ENCODE data around the gene UBR1. TPM values are rescaled to one million over a fixed set of nuclear protein-coding genes. Genes with fewer than 3 reads are reported as not detected.
"Not testable (repeated sequence)": the region's sequence is repeated elsewhere in the genome, so short reads cannot be mapped to it uniquely, and the experiment has no call there.

UBR1 gene
- total RNA-seq, 2 donors from 2014 or later = 27.2 to 28.0 TPM

GRCh38 chr15:43133430-43134156 is 27.8 kb upstream of the UBR1 start, which contains the start of gene TMEM62:
TMEM62 (plus strand) TSS chr15:43133586; CDS start chr15:43133803, 217 bp downstream.
- TF ChIP-seq POLR2A (IDR thresholded peaks at IDR 0.05) (peak; percentile 84), POLR2AphosphoS5 (IDR thresholded peaks at IDR 0.05) (peak; percentile 83), CTCF (IDR thresholded peaks at IDR 0.05) (peak in 1 of 4 experiments; percentile 21)
- Histone ChIP-seq H3K27ac (peak within 1 kb of the TSS; percentile 73 to 76), H3K4me1 (replicated peaks) (peaks cover 3% of the 10 kb centered on the region), H3K4me3 (peak within 1 kb of the TSS; percentile 75 to 81), H3K27me3 (replicated peaks; ENCODE audit: insufficient read depth) (no peaks in the 10 kb centered on the region), H3K9me3 (no peaks in the 10 kb centered on the region), H3K36me3 (no peaks in the 10 kb centered on the region)
- intact Hi-C loops (cut with DNase I) = loop anchor here (5.0 kb wide), 1 partner anchor 54 kb away; the partner anchor contains the start of gene CCNDBP1
- DNase-seq (ENCODE audit: low spot score) = peak; percentile 69
- under 1% methylated on average over 55 of the region's 66 CpGs for WGBS

GRCh38 chr15:43132830-43133429 is 27.1 kb upstream of the UBR1 start:
- 40% methylated on average over 20 of the region's 20 CpGs for WGBS
- no peak for DNase-seq (ENCODE audit: low spot score)
- no peaks in the 10 kb centered on the region for H3K36me3 ChIP-seq
- intact Hi-C loops (cut with DNase I) = loop anchor here (5.0 kb wide), 1 partner anchor 54 kb away; the partner anchor contains the start of gene CCNDBP1
- peak overlapping the region; percentile 75 to 81 for H3K4me3 ChIP-seq
- no peaks in the 10 kb centered on the region for H3K27me3 ChIP-seq (replicated peaks; ENCODE audit: insufficient read depth)
- H3K27ac ChIP-seq = peak overlapping the region; percentile 73 to 76
- H3K9me3 ChIP-seq = no peaks in the 10 kb centered on the region
- no peak for TF ChIP-seq CTCF (IDR thresholded peaks at IDR 0.05)
- TF ChIP-seq POLR2A (IDR thresholded peaks at IDR 0.05) = no peak
- TF ChIP-seq POLR2AphosphoS5 (IDR thresholded peaks at IDR 0.05) = no peak
- peaks cover 3% of the 10 kb centered on the region for H3K4me1 ChIP-seq (replicated peaks)

GRCh38 chr15:43128980-43129335 is 23.1 kb upstream of the UBR1 start:
- DNase-seq (ENCODE audit: low spot score) = no peak
- intact Hi-C loops (cut with DNase I) = no loop called here

GRCh38 chr15:43128174-43128979 is 22.5 kb upstream of the UBR1 start:
- peak overlapping the region; percentile 19 to 27 for H3K27ac ChIP-seq

More at GRCh38 chr15:43128980-43129335, 23.1 kb upstream of the UBR1 start:
- Histone ChIP-seq H3K4me1 (replicated peaks) (no peaks in the 10 kb centered on the region), H3K4me3 (no peak overlapping the region), H3K27ac (no peak overlapping the region), H3K9me3 (no peaks in the 10 kb centered on the region), H3K27me3 (replicated peaks; ENCODE audit: insufficient read depth) (no peaks in the 10 kb centered on the region), H3K36me3 (no peaks in the 10 kb centered on the region)
- WGBS = 97% methylated on average over 4 of the region's 4 CpGs
- TF ChIP-seq CTCF (IDR thresholded peaks at IDR 0.05) (no peak), POLR2AphosphoS5 (IDR thresholded peaks at IDR 0.05) (no peak), POLR2A (IDR thresholded peaks at IDR 0.05) (no peak)

GRCh38 chr15:43127752-43128151 is 21.9 kb upstream of the UBR1 start:
- H3K36me3 ChIP-seq = no peaks in the 10 kb centered on the region
- intact Hi-C loops (cut with DNase I) = no loop called here
- TF ChIP-seq POLR2AphosphoS5 (IDR thresholded peaks at IDR 0.05) (peak; percentile 93), POLR2A (IDR thresholded peaks at IDR 0.05) (no peak)
- peak; percentile 42 for DNase-seq (ENCODE audit: low spot score)
- no peaks in the 10 kb centered on the region for H3K4me1 ChIP-seq (replicated peaks)
- H3K27ac ChIP-seq = peak overlapping the region; percentile 19 to 27
- H3K4me3 ChIP-seq = no peak overlapping the region
- no peaks in the 10 kb centered on the region for H3K9me3 ChIP-seq
- 55% methylated on average over 2 of the region's 2 CpGs for WGBS
- H3K27me3 ChIP-seq (replicated peaks; ENCODE audit: insufficient read depth) = no peaks in the 10 kb centered on the region

More at GRCh38 chr15:43128174-43128979, 22.5 kb upstream of the UBR1 start:
- H3K4me1 ChIP-seq (replicated peaks); intact Hi-C loops (cut with DNase I); H3K9me3 ChIP-seq; H3K27me3 ChIP-seq (replicated peaks; ENCODE audit: insufficient read depth); H3K4me3 ChIP-seq; H3K36me3 ChIP-seq; DNase-seq (ENCODE audit: low spot score): not testable (repeated sequence)
- WGBS = 64% methylated on average over 10 of the region's 10 CpGs

All from prostate gland (tissue), 2 donors.